Measurements from ENCODE around the gene FRMD8.

Gene FRMD8

GRCh38 chr11:65402790-65403189 lies 16.4 kb downstream of the FRMD8 start:
- no peak overlapping the region for H3K4me3 ChIP-seq (ENCODE audit: control insufficient read depth, low read depth, low read length)
- DNase-seq (ENCODE audit: low read depth) = no peak
- TF ChIP-seq CTCF (conservative IDR thresholded peaks at IDR 0.05; ENCODE audit: control insufficient read depth, insufficient read depth, low read depth, low read length) = no peak

GRCh38 chr11:65403607-65404121 lies 17.2 kb downstream of the FRMD8 start:
- no peak for DNase-seq (ENCODE audit: low read depth)
- no peak overlapping the region for H3K4me3 ChIP-seq (ENCODE audit: control insufficient read depth, low read depth, low read length)
- no peak for TF ChIP-seq CTCF (conservative IDR thresholded peaks at IDR 0.05; ENCODE audit: control insufficient read depth, insufficient read depth, low read depth, low read length)

- H3K4me3 ChIP-seq (ENCODE audit: control insufficient read depth, low read depth, low read length) = no peak overlapping the region
- TF ChIP-seq CTCF (conservative IDR thresholded peaks at IDR 0.05; ENCODE audit: control insufficient read depth, insufficient read depth, low read depth, low read length) = no peak
- DNase-seq (ENCODE audit: low read depth) = no peak
Observed at GRCh38 chr11:65404210-65404609, 17.8 kb downstream of the FRMD8 start.

GRCh38 chr11:65404638-65405339 lies 18.4 kb downstream of the FRMD8 start:
- DNase-seq (ENCODE audit: low read depth) = no peak
- H3K4me3 ChIP-seq (ENCODE audit: control insufficient read depth, low read depth, low read length) = no peak overlapping the region
- no peak for TF ChIP-seq CTCF (conservative IDR thresholded peaks at IDR 0.05; ENCODE audit: control insufficient read depth, insufficient read depth, low read depth, low read length)

- TF ChIP-seq CTCF (conservative IDR thresholded peaks at IDR 0.05; ENCODE audit: control insufficient read depth, insufficient read depth, low read depth, low read length) = no peak
- H3K4me3 ChIP-seq (ENCODE audit: control insufficient read depth, low read depth, low read length) = no peak overlapping the region
- no peak for DNase-seq (ENCODE audit: low read depth)
Observed at GRCh38 chr11:65410936-65411680, 24.7 kb downstream of the FRMD8 start.

- no peak for TF ChIP-seq CTCF (conservative IDR thresholded peaks at IDR 0.05; ENCODE audit: control insufficient read depth, insufficient read depth, low read depth, low read length)
- H3K4me3 ChIP-seq (ENCODE audit: control insufficient read depth, low read depth, low read length) = no peak overlapping the region
- DNase-seq (ENCODE audit: low read depth) = no peak
Observed at GRCh38 chr11:65411681-65412070, 25.2 kb downstream of the FRMD8 start.
